OCI-LY1 (cell line): Measurements from ENCODE around the gene AKAP13.

Experiments
- H2AFZ ChIP-seq: fragments of 200-600 bp; sonication (generic), shearing (Covaris generic); 2 replicates; pipeline ENCODE4 v1.6.0; 2014; ENCODE audit warnings: antibody characterized with exemption, mild to moderate bottlenecking, low read length
- H3F3A ChIP-seq: fragments of 200-600 bp; sonication (generic), shearing (Covaris generic); 2 replicates; pipeline ENCODE4 v1.6.0; 2014; ENCODE audit warnings: mild to moderate bottlenecking, antibody characterized with exemption, low read length, moderate library complexity; ENCODE audit not compliant: insufficient read depth
- H3K27ac ChIP-seq: fragments of 200-600 bp; sonication (generic); 2 replicates; pipeline ENCODE4 v1.5.1; 2014; ENCODE audit warnings: low read length, mixed run types, mild to moderate bottlenecking, low read depth; ENCODE audit not compliant: poor library complexity, severe bottlenecking
- H3K27me3 ChIP-seq: fragments of 200-600 bp; sonication (generic); 2 replicates; pipeline ENCODE4 v1.6.0; 2014; ENCODE audit warnings: antibody characterized with exemption, mild to moderate bottlenecking, low read length, moderate library complexity; ENCODE audit not compliant: insufficient read depth
- H3K36me3 ChIP-seq: fragments of 200-600 bp; sonication (generic); 2 replicates; pipeline ENCODE4 v1.6.1; 2014; ENCODE audit warnings: mild to moderate bottlenecking, antibody characterized with exemption, low read length, moderate library complexity, mixed read lengths; ENCODE audit not compliant: insufficient read depth
- H3K4me1 ChIP-seq: fragments of 200-600 bp; sonication (generic); 2 replicates; pipeline ENCODE4 v1.5.1; 2014; ENCODE audit warnings: mild to moderate bottlenecking, low read length, moderate library complexity; ENCODE audit not compliant: insufficient read depth, severe bottlenecking
- H3K4me2 ChIP-seq: fragments of 200-600 bp; sonication (generic), shearing (Covaris generic); 2 replicates; pipeline ENCODE4 v1.6.1; 2014; ENCODE audit warnings: low read length
- H3K4me3 ChIP-seq: fragments of 200-600 bp; sonication (generic); 2 replicates; pipeline ENCODE4 v1.5.1; 2014; ENCODE audit warnings: low read length, low read depth, mild to moderate bottlenecking, mixed read lengths; ENCODE audit not compliant: poor library complexity, severe bottlenecking
- H3K79me2 ChIP-seq: fragments of 200-600 bp; shearing (Covaris generic); 2 replicates; pipeline ENCODE4 v1.6.1; 2016; ENCODE audit warnings: mixed run types, low read length, mixed read lengths; ENCODE audit not compliant: insufficient read depth
- H3K9ac ChIP-seq: fragments of 200-600 bp; sonication (generic), shearing (Covaris generic); 2 replicates; pipeline ENCODE4 v1.6.1; 2014; ENCODE audit warnings: mild to moderate bottlenecking, low read length, mixed read lengths
- H3K9me2 ChIP-seq: fragments of 200-600 bp; sonication (generic), shearing (Covaris generic); 2 replicates; pipeline ENCODE4 v1.6.1; 2014; ENCODE audit warnings: low read depth, mild to moderate bottlenecking, low read length, mixed read lengths
- H3K9me3 ChIP-seq: fragments of 200-600 bp; shearing (Covaris generic); 2 replicates; pipeline ENCODE4 v1.6.1; 2014; ENCODE audit warnings: low read length, mixed read lengths
- H4K20me1 ChIP-seq: fragments of 200-600 bp; sonication (generic), shearing (Covaris generic); 2 replicates; pipeline ENCODE4 v1.6.0; 2016; ENCODE audit warnings: mild to moderate bottlenecking, low read length; ENCODE audit not compliant: insufficient read depth
- EZH2 ChIP-seq: fragments of 200-600 bp; sonication (generic), shearing (Covaris generic); IDR thresholded peaks from 2 replicates; pipeline ENCODE4 v1.8.0; 2017; ENCODE audit warnings: borderline replicate concordance, mixed run types, mild to moderate bottlenecking, antibody characterized with exemption, low read length, moderate library complexity, mixed read lengths
- TF ChIP-seq, protein P1 (sequence below): fragments of 200-600 bp; sonication (generic), shearing (Covaris generic); IDR thresholded peaks from 2 replicates; pipeline ENCODE4 v1.5.1; 2017; ENCODE audit warnings: mild to moderate bottlenecking, antibody characterized with exemption, low read length, moderate library complexity, mixed read lengths

AKAP13 gene

GRCh38 chr15:85414037-85414436 lies 33.6 kb downstream of the AKAP13 start:
- Histone ChIP-seq H2AFZ (no peak overlapping the region), H3K27me3 (no peaks in the 10 kb centered on the region), H3K79me2 (peaks cover 59% of the 10 kb centered on the region), H3K4me2 (peak overlapping the region; percentile 61), H3K9ac (peak overlapping the region; percentile 42), H3F3A (no peaks in the 10 kb centered on the region), H3K4me3 (no peak overlapping the region), H3K36me3 (no peaks in the 10 kb centered on the region; the same call in 1 of the 2 replicates), H3K9me2 (no peaks in the 10 kb centered on the region), H3K27ac (peak overlapping the region; percentile 66), H3K4me1 (peaks cover 61% of the 10 kb centered on the region), H3K9me3 (no peaks in the 10 kb centered on the region), H4K20me1 (no peaks in the 10 kb centered on the region)
- no peak for TF ChIP-seq EZH2
- TF ChIP-seq, protein P1, sequence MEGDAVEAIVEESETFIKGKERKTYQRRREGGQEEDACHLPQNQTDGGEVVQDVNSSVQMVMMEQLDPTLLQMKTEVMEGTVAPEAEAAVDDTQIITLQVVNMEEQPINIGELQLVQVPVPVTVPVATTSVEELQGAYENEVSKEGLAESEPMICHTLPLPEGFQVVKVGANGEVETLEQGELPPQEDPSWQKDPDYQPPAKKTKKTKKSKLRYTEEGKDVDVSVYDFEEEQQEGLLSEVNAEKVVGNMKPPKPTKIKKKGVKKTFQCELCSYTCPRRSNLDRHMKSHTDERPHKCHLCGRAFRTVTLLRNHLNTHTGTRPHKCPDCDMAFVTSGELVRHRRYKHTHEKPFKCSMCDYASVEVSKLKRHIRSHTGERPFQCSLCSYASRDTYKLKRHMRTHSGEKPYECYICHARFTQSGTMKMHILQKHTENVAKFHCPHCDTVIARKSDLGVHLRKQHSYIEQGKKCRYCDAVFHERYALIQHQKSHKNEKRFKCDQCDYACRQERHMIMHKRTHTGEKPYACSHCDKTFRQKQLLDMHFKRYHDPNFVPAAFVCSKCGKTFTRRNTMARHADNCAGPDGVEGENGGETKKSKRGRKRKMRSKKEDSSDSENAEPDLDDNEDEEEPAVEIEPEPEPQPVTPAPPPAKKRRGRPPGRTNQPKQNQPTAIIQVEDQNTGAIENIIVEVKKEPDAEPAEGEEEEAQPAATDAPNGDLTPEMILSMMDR = no peak

- Histone ChIP-seq H3F3A (no peaks in the 10 kb centered on the region), H3K27ac (peak overlapping the region; percentile 66), H3K79me2 (peaks cover 64% of the 10 kb centered on the region), H3K9me2 (no peaks in the 10 kb centered on the region), H3K9ac (peak overlapping the region; percentile 42), H3K4me1 (peaks cover 61% of the 10 kb centered on the region), H3K36me3 (no peaks in the 10 kb centered on the region; the same call in 1 of the 2 replicates), H3K4me2 (peak overlapping the region; percentile 61), H3K27me3 (no peaks in the 10 kb centered on the region), H3K9me3 (no peaks in the 10 kb centered on the region), H3K4me3 (no peak overlapping the region), H2AFZ (no peak overlapping the region), H4K20me1 (no peaks in the 10 kb centered on the region)
- TF ChIP-seq, protein P1 = peak; percentile 47
- TF ChIP-seq EZH2 = no peak
Measured at GRCh38 chr15:85414495-85414894, 34.1 kb downstream of the AKAP13 start.

GRCh38 chr15:85414991-85415390 lies 34.6 kb downstream of the AKAP13 start:
- Histone ChIP-seq H3F3A (no peaks in the 10 kb centered on the region), H3K4me3 (no peak overlapping the region), H4K20me1 (no peaks in the 10 kb centered on the region), H3K4me2 (no peak overlapping the region; the same call in 1 of the 2 replicates), H3K27me3 (no peaks in the 10 kb centered on the region), H3K79me2 (peaks cover 66% of the 10 kb centered on the region), H3K9ac (no peak overlapping the region), H3K4me1 (peaks cover 61% of the 10 kb centered on the region), H3K36me3 (no peaks in the 10 kb centered on the region; the same call in 1 of the 2 replicates), H2AFZ (no peak overlapping the region), H3K9me3 (no peaks in the 10 kb centered on the region), H3K27ac (no peak overlapping the region), H3K9me2 (no peaks in the 10 kb centered on the region)
- TF ChIP-seq, protein P1 = no peak
- no peak for TF ChIP-seq EZH2
